HG02588 (cell line): Measurements from ENCODE around the gene ACTA1.
"Not testable (repeated sequence)": the region's sequence is repeated elsewhere in the genome, so short reads cannot be mapped to it uniquely, and the experiment has no call there.

ENCODE experiments used
- ATAC-seq: cut with Tn5 transposase; IDR thresholded peaks from one replicate; pipeline ENCODE4 v1.9.1; 2021; ENCODE audit warnings: mild to moderate bottlenecking, moderate library complexity; ENCODE audit not compliant: unreplicated experiment

Gene ACTA1

GRCh38 chr1:229434005-229434640 is at the start of gene ACTA1:
ACTA1 (minus strand) TSS chr1:229434094; CDS start chr1:229433115, 979 bp downstream.
- ATAC-seq, result no peak

- ATAC-seq, result no peak
Observed at GRCh38 chr1:229482511-229482910, 48.6 kb upstream of the ACTA1 start.

GRCh38 chr1:229480495-229480894 is 46.6 kb upstream of the ACTA1 start:
- ATAC-seq, result no peak

GRCh38 chr1:229479660-229480399 is 45.9 kb upstream of the ACTA1 start:
- ATAC-seq, result peak; percentile 74

- peak; percentile 69 for ATAC-seq
Observed at GRCh38 chr1:229478852-229479251, 45.0 kb upstream of the ACTA1 start.

- ATAC-seq, result not testable (repeated sequence)
Observed at GRCh38 chr1:229475859-229476258, 42.0 kb upstream of the ACTA1 start.

GRCh38 chr1:229474509-229474908 is 40.6 kb upstream of the ACTA1 start:
- no peak for ATAC-seq

GRCh38 chr1:229471175-229471574 is 37.3 kb upstream of the ACTA1 start:
- no peak for ATAC-seq

GRCh38 chr1:229470406-229471043 is 36.6 kb upstream of the ACTA1 start:
- ATAC-seq, result no peak

GRCh38 chr1:229466887-229467286 is 33.0 kb upstream of the ACTA1 start:
- no peak for ATAC-seq

GRCh38 chr1:229464672-229465071 is 30.8 kb upstream of the ACTA1 start:
- no peak for ATAC-seq

- no peak for ATAC-seq
Observed at GRCh38 chr1:229461032-229461668, 27.3 kb upstream of the ACTA1 start.

GRCh38 chr1:229459815-229460214 is 25.9 kb upstream of the ACTA1 start:
- ATAC-seq, result no peak

- no peak for ATAC-seq
Observed at GRCh38 chr1:229457436-229457835, 23.5 kb upstream of the ACTA1 start.

GRCh38 chr1:229456016-229456415 is 22.1 kb upstream of the ACTA1 start:
- no peak for ATAC-seq

- no peak for ATAC-seq
Observed at GRCh38 chr1:229454056-229454455, 20.2 kb upstream of the ACTA1 start.

- ATAC-seq, result no peak
Observed at GRCh38 chr1:229452956-229453801, 19.3 kb upstream of the ACTA1 start.

GRCh38 chr1:229448845-229449244 is 15.0 kb upstream of the ACTA1 start:
- ATAC-seq, result no peak

GRCh38 chr1:229448354-229448753 is 14.5 kb upstream of the ACTA1 start:
- no peak for ATAC-seq

GRCh38 chr1:229447809-229448252 is 13.9 kb upstream of the ACTA1 start:
- ATAC-seq, result no peak

- ATAC-seq, result no peak
Observed at GRCh38 chr1:229445828-229446227, 11.9 kb upstream of the ACTA1 start.
